Measurements from ENCODE around the gene PRSS21.

Gene PRSS21

DNA sequence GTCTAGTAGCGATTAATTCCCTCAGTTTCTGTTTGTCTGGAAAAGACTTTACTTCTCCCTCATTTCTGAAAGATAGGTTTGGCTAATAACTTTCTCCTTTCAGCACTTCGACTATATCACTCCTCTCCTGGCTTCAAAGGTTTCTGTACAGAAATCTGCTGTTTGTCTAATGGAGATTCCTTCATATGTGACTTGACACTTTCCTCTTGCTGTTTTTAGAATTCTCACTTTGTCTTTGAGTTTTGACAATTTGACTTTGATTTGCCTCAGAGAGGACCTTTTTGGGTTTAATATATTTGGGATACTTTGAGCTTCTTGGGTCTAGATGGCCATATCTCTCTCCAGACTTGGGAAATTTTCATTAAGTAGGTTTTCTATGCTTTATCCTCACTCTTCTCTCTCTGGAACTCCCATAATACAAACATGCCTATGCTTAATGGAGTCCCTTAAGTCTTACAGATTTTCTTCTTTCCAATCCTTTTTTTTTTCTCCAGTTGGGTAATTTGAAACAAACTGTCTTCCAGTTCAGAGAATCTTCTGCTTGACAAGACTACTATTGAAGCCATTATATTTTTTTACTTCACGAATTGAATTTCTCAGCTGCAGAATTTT is 7.8 kb upstream of the PRSS21 start:
- no peak overlapping the region for H3K27ac ChIP-seq (ENCODE audit: low read length)
- peaks cover 2 to 11% of the 10 kb centered on the region in 2 donors for H3K9me3 ChIP-seq (ENCODE audit: control insufficient read depth in 2 of 2, low read length in 2 of 2)
- no peaks in the 10 kb centered on the region for H3K4me1 ChIP-seq (ENCODE audit: control insufficient read depth, insufficient read depth, low read length)
- no peak overlapping the region for H3K4me3 ChIP-seq (ENCODE audit: low read length in 2 of 2)
- no peaks in the 10 kb centered on the region for H3K36me3 ChIP-seq (ENCODE audit: control insufficient read depth in 2 of 2, insufficient read depth in 2 of 2, low read length in 2 of 2)
- no peak overlapping the region for H3K9ac ChIP-seq (ENCODE audit: low read length in 2 of 2)
- peaks cover 11 to 14% of the 10 kb centered on the region in 2 donors for H3K27me3 ChIP-seq (ENCODE audit: control insufficient read depth in 1 of 2, insufficient read depth in 2 of 2, low read length in 2 of 2)

DNA sequence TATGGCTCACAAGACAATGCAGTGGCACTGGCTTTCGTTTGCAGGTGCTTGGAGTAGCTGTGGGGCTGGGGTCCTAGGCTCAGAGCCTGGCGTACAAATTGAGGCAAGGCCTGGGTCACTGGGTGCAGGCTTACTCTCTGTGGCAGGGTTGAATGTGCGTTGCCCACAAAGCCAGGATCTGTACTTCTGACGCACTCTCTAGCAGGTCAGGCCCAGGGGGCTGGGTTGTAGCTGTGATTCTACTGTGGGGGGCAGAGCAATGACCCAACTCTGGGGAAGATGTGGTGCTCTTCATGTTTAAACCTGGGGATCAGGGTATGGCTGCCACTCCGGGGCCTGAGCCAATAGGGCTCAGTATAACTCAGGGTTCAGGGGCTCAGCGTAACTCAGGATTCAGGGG is 6.4 kb upstream of the PRSS21 start:
- Histone ChIP-seq H3K27me3 (ENCODE audit: control insufficient read depth in 1 of 2, insufficient read depth in 2 of 2, low read length in 2 of 2) (peaks cover 15 to 19% of the 10 kb centered on the region in 2 donors), H3K36me3 (ENCODE audit: control insufficient read depth in 2 of 2, insufficient read depth in 2 of 2, low read length in 2 of 2) (no peaks in the 10 kb centered on the region), H3K9ac (ENCODE audit: low read length in 2 of 2) (no peak overlapping the region), H3K27ac (ENCODE audit: low read length) (no peak overlapping the region), H3K4me3 (ENCODE audit: low read length in 2 of 2) (no peak overlapping the region), H3K4me1 (ENCODE audit: control insufficient read depth, insufficient read depth, low read length) (no peaks in the 10 kb centered on the region), H3K9me3 (ENCODE audit: control insufficient read depth in 2 of 2, low read length in 2 of 2) (no peaks in the 10 kb centered on the region)

DNA sequence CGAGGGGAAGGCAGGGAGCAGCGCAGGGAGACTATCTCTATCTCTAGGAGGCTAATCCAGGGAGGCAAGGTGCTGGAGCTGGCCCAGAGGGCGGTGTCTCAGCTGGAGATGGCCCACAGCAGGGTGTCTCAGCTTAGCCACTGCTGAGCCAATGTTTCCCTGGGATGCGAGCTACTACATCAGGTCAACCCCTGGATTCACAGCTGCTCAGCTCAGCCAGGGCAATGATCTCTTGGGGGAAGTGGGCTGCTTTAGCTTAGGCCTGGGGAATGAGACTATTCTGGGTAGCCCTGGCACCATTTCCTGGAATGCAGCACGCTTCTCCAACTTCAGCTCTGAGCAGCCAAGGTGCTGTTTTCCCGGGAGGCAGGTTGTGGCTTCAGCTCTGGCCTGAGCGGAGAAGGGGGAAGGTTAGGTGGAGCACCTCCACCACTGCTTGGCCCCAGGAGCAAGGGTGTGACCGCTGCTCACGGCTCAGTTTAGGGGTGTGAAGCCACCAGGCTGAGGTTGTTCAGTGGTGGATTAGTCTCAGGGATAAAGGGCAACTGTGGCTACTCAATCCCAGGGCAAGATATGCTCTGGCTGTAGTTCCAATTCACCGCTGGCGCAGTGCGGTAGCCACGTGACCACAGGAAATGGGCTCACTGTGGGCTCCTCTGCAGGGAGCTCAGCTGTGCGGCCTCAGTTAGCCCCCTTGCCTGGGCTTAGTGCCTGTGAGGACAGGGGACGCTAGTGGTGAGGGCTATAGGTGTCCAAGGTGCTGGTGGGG is 5.2 kb upstream of the PRSS21 start:
- H3K9me3 ChIP-seq (ENCODE audit: control insufficient read depth in 2 of 2, low read length in 2 of 2) = no peaks in the 10 kb centered on the region
- no peaks in the 10 kb centered on the region for H3K4me1 ChIP-seq (ENCODE audit: control insufficient read depth, insufficient read depth, low read length)
- no peak overlapping the region for H3K4me3 ChIP-seq (ENCODE audit: low read length in 2 of 2)
- no peak overlapping the region for H3K9ac ChIP-seq (ENCODE audit: low read length in 2 of 2)
- H3K27ac ChIP-seq (ENCODE audit: low read length) = no peak overlapping the region
- H3K27me3 ChIP-seq (ENCODE audit: control insufficient read depth in 1 of 2, insufficient read depth in 2 of 2, low read length in 2 of 2) = peaks cover 17 to 19% of the 10 kb centered on the region in 2 donors
- H3K36me3 ChIP-seq (ENCODE audit: control insufficient read depth in 2 of 2, insufficient read depth in 2 of 2, low read length in 2 of 2) = no peaks in the 10 kb centered on the region

DNA sequence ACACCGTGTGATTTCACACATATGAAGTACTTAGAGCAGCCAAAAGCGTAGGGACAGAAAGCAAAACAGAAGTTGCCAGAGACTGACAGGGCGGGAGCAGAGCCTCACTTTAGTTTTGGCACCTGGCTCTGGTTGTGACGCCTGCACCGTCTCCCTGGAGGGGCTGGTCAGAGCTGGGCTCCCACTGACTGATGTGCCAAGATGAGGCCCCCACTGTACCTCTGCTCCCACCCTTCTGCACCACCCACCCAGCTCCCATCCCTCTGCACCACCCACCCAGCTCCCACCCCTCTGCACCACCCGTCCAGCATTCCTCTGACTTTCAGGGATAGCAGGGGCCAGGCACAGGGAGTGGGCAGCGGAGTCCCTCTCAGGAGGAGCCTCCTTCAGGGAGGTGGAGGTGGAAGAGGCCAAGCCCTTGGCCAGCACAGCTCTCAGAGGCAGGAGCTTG is 3.2 kb upstream of the PRSS21 start:
- no peaks in the 10 kb centered on the region for H3K36me3 ChIP-seq (ENCODE audit: control insufficient read depth in 2 of 2, insufficient read depth in 2 of 2, low read length in 2 of 2)

DNA sequence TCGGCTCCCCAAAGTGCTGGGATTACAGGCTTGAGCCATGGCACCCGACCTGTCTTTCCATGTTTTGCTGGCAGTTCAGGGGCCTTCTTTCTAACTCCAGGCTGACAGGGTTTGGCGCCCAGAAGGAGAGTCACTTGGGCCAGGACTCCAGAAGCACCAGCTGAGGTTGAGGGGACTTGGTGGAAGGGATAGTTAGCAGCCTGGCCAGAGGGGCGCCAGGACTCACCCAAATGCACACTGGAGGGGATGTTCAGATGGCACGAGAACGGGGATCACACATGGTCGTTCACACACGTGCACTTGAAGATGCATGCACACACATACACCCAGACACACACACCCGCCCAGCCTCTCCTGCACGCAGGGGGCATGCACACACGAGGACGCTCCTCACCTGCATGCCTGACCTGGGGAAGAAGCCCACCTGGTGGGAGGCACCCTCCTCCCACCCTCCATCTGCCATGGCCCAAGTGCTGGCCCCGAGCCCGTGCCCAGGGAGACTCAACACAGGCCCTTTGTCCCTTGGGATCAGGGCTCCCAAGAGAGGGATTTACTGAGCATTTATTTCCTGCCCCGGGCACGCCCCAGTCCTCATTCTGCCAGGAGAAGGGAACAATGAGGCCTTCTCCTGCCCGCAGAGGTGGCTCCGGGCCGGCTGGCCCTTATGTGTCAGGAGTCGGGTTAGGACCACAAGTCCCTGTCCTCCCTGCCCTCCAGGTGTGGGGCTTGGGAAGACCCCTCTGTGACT is 2.3 kb upstream of the PRSS21 start:
- no peak overlapping the region for H3K4me3 ChIP-seq (ENCODE audit: low read length in 2 of 2)
- H3K36me3 ChIP-seq (ENCODE audit: control insufficient read depth in 2 of 2, insufficient read depth in 2 of 2, low read length in 2 of 2) = no peaks in the 10 kb centered on the region
- H3K4me1 ChIP-seq (ENCODE audit: control insufficient read depth, insufficient read depth, low read length) = no peaks in the 10 kb centered on the region
- no peak overlapping the region for H3K27ac ChIP-seq (ENCODE audit: low read length)
- H3K9me3 ChIP-seq (ENCODE audit: control insufficient read depth in 2 of 2, low read length in 2 of 2) = no peaks in the 10 kb centered on the region
- H3K27me3 ChIP-seq (ENCODE audit: control insufficient read depth in 1 of 2, insufficient read depth in 2 of 2, low read length in 2 of 2) = peaks cover 20 to 23% of the 10 kb centered on the region in 2 donors
- no peak overlapping the region for H3K9ac ChIP-seq (ENCODE audit: low read length in 2 of 2)

More for the DNA sequence above, 3.2 kb upstream of the PRSS21 start:
- Histone ChIP-seq H3K4me1 (ENCODE audit: control insufficient read depth, insufficient read depth, low read length) (no peaks in the 10 kb centered on the region), H3K9me3 (ENCODE audit: control insufficient read depth in 2 of 2, low read length in 2 of 2) (no peaks in the 10 kb centered on the region), H3K4me3 (ENCODE audit: low read length in 2 of 2) (no peak overlapping the region), H3K27ac (ENCODE audit: low read length) (no peak overlapping the region), H3K27me3 (ENCODE audit: control insufficient read depth in 1 of 2, insufficient read depth in 2 of 2, low read length in 2 of 2) (peaks cover 16 to 18% of the 10 kb centered on the region in 2 donors), H3K9ac (ENCODE audit: low read length in 2 of 2) (no peak overlapping the region)

DNA sequence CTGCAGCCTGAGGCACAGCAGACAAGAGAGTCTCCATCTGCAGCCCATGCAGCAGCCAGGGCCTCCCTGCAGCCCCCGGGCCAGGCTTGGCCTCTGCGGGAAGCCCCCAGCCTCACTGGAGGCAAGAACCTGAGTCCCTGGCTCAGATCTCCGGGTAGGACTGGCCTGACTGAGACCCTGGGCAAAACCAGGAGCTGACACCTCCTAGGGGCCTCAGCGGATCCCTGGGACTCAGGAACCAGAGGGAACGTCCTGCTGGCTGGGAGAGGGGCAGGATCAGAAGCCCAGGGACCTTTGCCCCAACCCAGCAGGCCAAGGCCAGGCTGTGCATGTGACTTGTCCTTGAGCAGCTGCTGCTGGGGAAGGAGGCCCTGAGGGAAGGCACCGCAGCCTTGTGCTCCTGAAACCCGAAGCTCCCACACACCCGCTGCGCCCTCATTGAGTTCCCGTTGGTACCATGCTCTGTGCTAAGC is 1.7 kb upstream of the PRSS21 start:
- no peaks in the 10 kb centered on the region for H3K4me1 ChIP-seq (ENCODE audit: control insufficient read depth, insufficient read depth, low read length)
- H3K27ac ChIP-seq (ENCODE audit: low read length) = no peak overlapping the region
- no peaks in the 10 kb centered on the region for H3K9me3 ChIP-seq (ENCODE audit: control insufficient read depth in 2 of 2, low read length in 2 of 2)
- H3K27me3 ChIP-seq (ENCODE audit: control insufficient read depth in 1 of 2, insufficient read depth in 2 of 2, low read length in 2 of 2) = peaks cover 20 to 26% of the 10 kb centered on the region in 2 donors
- no peak overlapping the region for H3K4me3 ChIP-seq (ENCODE audit: low read length in 2 of 2)
- H3K36me3 ChIP-seq (ENCODE audit: control insufficient read depth in 2 of 2, insufficient read depth in 2 of 2, low read length in 2 of 2) = no peaks in the 10 kb centered on the region
- H3K9ac ChIP-seq (ENCODE audit: low read length in 2 of 2) = no peak overlapping the region

DNA sequence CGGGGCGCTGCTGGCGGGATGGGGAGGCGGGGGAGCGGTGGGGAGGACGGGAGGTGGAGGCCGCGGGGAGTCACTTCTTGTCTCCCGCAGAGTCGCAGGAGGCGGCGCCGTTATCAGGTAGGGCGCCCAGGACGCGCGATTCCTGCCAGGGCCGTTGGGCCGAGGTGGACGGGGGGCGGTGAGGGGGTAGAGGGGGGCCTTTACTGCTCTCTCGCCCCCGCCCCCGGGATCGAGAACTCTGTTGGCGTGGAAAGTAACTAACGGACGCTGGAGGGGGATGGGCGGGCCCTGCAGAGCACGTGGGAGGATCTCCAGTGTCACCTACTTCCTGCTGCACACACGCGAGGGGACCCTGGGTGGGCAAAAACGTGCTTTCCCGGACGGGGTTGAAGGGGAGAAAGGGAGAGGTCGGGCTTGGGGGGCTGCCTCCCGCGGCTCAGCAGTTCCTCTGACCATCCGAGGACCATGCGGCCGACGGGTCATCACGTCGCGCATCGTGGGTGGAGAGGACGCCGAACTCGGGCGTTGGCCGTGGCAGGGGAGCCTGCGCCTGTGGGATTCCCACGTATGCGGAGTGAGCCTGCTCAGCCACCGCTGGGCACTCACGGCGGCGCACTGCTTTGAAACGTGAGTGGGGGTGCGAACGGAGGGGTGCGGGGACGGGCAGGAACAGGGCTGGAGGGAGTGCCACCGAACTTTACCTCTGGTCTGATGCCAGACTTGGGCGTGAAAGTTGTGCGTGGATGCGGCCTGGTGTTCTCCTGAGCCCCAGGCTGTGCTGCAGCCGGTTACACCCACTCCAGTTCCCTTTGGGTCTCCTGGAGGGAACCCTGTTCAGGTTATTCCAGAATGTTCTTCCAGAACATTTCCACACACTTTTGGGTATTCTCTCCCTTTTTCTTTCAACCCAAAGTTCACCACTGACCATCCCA is 569 bp downstream of the PRSS21 start:
- H3K27me3 ChIP-seq (ENCODE audit: control insufficient read depth in 1 of 2, insufficient read depth in 2 of 2, low read length in 2 of 2) = peaks cover 15 to 16% of the 10 kb centered on the region in 2 donors
- no peaks in the 10 kb centered on the region for H3K4me1 ChIP-seq (ENCODE audit: control insufficient read depth, insufficient read depth, low read length)
- no peak overlapping the region for H3K9ac ChIP-seq (ENCODE audit: low read length in 2 of 2)
- no peak overlapping the region for H3K4me3 ChIP-seq (ENCODE audit: low read length in 2 of 2)
- H3K9me3 ChIP-seq (ENCODE audit: control insufficient read depth in 2 of 2, low read length in 2 of 2) = no peaks in the 10 kb centered on the region
- no peak overlapping the region for H3K27ac ChIP-seq (ENCODE audit: low read length)
- H3K36me3 ChIP-seq (ENCODE audit: control insufficient read depth in 2 of 2, insufficient read depth in 2 of 2, low read length in 2 of 2) = no peaks in the 10 kb centered on the region

DNA sequence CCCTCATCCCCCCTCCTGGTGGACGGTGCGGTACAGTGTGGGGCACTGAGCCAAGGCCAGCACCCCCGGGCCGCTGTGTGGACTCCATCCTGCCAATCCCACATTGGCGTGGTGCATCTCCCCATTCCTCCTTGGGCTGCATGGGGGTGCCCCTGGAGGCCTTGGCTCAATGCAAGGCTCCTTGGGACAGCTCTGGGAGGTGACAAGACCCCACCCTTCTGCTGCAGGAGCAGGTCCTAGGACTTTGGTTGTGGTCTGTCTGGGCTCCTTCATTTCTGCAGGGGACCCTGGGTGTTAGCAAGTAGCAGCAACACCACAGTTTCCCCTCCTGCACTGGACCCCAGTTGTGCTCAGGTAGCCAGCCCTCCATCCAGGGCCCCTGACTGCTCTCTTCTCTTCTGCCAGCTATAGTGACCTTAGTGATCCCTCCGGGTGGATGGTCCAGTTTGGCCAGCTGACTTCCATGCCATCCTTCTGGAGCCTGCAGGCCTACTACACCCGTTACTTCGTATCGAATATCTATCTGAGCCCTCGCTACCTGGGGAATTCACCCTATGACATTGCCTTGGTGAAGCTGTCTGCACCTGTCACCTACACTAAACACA is 1.3 kb downstream of the PRSS21 start:
- Histone ChIP-seq H3K27ac (ENCODE audit: low read length) (no peak overlapping the region), H3K36me3 (ENCODE audit: control insufficient read depth in 2 of 2, insufficient read depth in 2 of 2, low read length in 2 of 2) (no peaks in the 10 kb centered on the region), H3K27me3 (ENCODE audit: control insufficient read depth in 1 of 2, insufficient read depth in 2 of 2, low read length in 2 of 2) (peaks cover 15 to 16% of the 10 kb centered on the region in 2 donors), H3K9me3 (ENCODE audit: control insufficient read depth in 2 of 2, low read length in 2 of 2) (no peaks in the 10 kb centered on the region), H3K4me1 (ENCODE audit: control insufficient read depth, insufficient read depth, low read length) (no peaks in the 10 kb centered on the region), H3K4me3 (ENCODE audit: low read length in 2 of 2) (no peak overlapping the region), H3K9ac (ENCODE audit: low read length in 2 of 2) (no peak overlapping the region)

DNA sequence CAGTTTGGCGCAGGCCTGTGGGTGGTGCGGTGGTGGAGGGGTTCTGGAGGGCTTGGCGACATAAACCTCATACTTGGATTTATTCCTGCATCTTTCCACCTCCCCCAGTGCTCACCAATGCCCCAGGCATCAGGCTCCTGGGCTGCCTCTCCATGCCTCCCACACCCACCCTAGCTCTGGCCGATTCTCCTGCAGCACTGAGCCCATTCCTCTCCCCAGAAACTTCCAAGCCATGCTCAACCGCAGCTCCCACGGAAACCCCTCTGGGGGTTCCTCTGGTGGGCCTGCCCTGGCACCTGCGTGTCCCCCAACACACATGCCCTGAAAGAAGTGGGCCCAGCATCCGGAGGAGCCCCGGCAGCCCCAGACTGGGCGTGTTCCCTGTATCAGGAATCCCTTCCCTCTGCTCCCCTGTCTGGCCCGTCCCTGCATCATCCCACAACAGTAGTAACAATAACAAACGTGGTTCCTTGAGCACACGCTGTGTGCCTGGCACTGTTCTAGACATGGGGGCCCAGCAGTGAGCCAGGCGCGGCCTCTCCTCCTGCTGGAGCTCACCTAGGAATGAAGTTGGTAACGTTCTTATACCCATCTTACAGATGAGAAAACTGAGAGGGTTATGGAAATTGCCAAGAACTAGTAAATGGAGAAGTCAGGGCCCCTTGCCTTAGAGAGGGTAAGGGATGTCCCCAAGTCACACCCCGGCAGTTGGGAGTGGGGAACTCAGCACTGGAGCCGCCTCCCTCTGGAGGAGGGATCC is 2.3 kb downstream of the PRSS21 start:
- Histone ChIP-seq H3K4me1 (ENCODE audit: control insufficient read depth, insufficient read depth, low read length) (no peaks in the 10 kb centered on the region), H3K27me3 (ENCODE audit: control insufficient read depth in 1 of 2, insufficient read depth in 2 of 2, low read length in 2 of 2) (peaks cover 15 to 16% of the 10 kb centered on the region in 2 donors), H3K9ac (ENCODE audit: low read length in 2 of 2) (no peak overlapping the region), H3K4me3 (ENCODE audit: low read length in 2 of 2) (no peak overlapping the region), H3K36me3 (ENCODE audit: control insufficient read depth in 2 of 2, insufficient read depth in 2 of 2, low read length in 2 of 2) (no peaks in the 10 kb centered on the region), H3K9me3 (ENCODE audit: control insufficient read depth in 2 of 2, low read length in 2 of 2) (no peaks in the 10 kb centered on the region), H3K27ac (ENCODE audit: low read length) (no peak overlapping the region)

Data from stomach smooth muscle (tissue), 2 donors.